DOHH2 (cell line): ENCODE results near the gene PARP1.

ENCODE experiments used
- CTCF ChIP-seq: fragments of 200-600 bp; sonication (generic); IDR thresholded peaks from one replicate; pipeline ENCODE4 v1.5.1; 2014; ENCODE audit warnings: antibody characterized with exemption, mild to moderate bottlenecking, low read depth, low read length; ENCODE audit not compliant: poor library complexity, severe bottlenecking
- EZH2phosphoT487 ChIP-seq: fragments of 200-600 bp; sonication (generic); IDR thresholded peaks from 2 replicates; pipeline ENCODE4 v1.6.1; 2017; ENCODE audit warnings: borderline replicate concordance, mild to moderate bottlenecking, antibody characterized with exemption, low read length, moderate library complexity, mixed read lengths

GRCh38 chr1:226428791-226429461 lies 21.0 kb upstream of the PARP1 start:
- TF ChIP-seq EZH2phosphoT487 (no peak), CTCF (no peak)
